Parathyroid adenoma (tissue), 2 donors: ENCODE results near the gene TSGA10IP.

Experiments
- H2AFZ ChIP-seq: fragments of 300-600 bp; sonication (generic); one replicate; pipeline ENCODE4 v1.7.0; 2017; ENCODE audit warnings: antibody characterized with exemption, mild to moderate bottlenecking
- H3K27ac ChIP-seq: fragments of 300-600 bp; sonication (generic); one replicate; pipeline ENCODE4 v1.7.0; 2017
- H3K27me3 ChIP-seq: fragments of 300-600 bp; sonication (generic); one replicate; pipeline ENCODE4 v1.7.0; 2017; ENCODE audit warnings: low read length; ENCODE audit not compliant: control insufficient read depth, insufficient read depth
- H3K36me3 ChIP-seq: fragments of 300-600 bp; sonication (generic); one replicate; pipeline ENCODE4 v1.7.0; 2017; ENCODE audit warnings: low read length; ENCODE audit not compliant: control insufficient read depth, insufficient read depth
- H3K4me1 ChIP-seq: fragments of 300-600 bp; sonication (generic); one replicate; pipeline ENCODE4 v1.7.0; 2017; ENCODE audit warnings: control low read depth
- H3K4me2 ChIP-seq: fragments of 300-600 bp; sonication (generic); one replicate; pipeline ENCODE4 v1.7.0; 2017; ENCODE audit warnings: low read length
- H3K4me3 ChIP-seq: fragments of 300-600 bp; sonication (generic); one replicate; pipeline ENCODE4 v1.7.0; 2017; ENCODE audit warnings: low read depth, low read length
- H3K79me2 ChIP-seq: fragments of 300-600 bp; sonication (generic); one replicate; pipeline ENCODE4 v1.7.0; 2017; ENCODE audit warnings: control low read depth
- H3K9ac ChIP-seq: fragments of 300-600 bp; sonication (generic); one replicate; pipeline ENCODE4 v1.7.0; 2017; ENCODE audit warnings: mild to moderate bottlenecking
- H3K9me3 ChIP-seq: fragments of 300-600 bp; sonication (generic); one replicate; pipeline ENCODE4 v1.7.0; 2017; ENCODE audit warnings: low read length; ENCODE audit not compliant: control insufficient read depth
- TF ChIP-seq, protein P1 (sequence below): fragments of 300-600 bp; sonication (generic); IDR thresholded peaks from one replicate; pipeline ENCODE4 v1.7.0; 2017; ENCODE audit warnings: antibody characterized with exemption, mild to moderate bottlenecking
- donor health status: primary hyperparathyroidism.

Gene TSGA10IP

GRCh38 chr11:65952052-65952521 is 6.8 kb downstream of the TSGA10IP start:
- Histone ChIP-seq H3K36me3 (no peaks in the 10 kb centered on the region), H3K79me2 (no peaks in the 10 kb centered on the region), H3K27me3 (no peaks in the 10 kb centered on the region), H3K4me2 (no peak overlapping the region), H3K4me3 (no peak overlapping the region), H3K4me1 (no peaks in the 10 kb centered on the region), H3K9ac (no peak overlapping the region), H2AFZ (no peak overlapping the region), H3K27ac (no peak overlapping the region), H3K9me3 (no peaks in the 10 kb centered on the region)
- TF ChIP-seq, protein P1, sequence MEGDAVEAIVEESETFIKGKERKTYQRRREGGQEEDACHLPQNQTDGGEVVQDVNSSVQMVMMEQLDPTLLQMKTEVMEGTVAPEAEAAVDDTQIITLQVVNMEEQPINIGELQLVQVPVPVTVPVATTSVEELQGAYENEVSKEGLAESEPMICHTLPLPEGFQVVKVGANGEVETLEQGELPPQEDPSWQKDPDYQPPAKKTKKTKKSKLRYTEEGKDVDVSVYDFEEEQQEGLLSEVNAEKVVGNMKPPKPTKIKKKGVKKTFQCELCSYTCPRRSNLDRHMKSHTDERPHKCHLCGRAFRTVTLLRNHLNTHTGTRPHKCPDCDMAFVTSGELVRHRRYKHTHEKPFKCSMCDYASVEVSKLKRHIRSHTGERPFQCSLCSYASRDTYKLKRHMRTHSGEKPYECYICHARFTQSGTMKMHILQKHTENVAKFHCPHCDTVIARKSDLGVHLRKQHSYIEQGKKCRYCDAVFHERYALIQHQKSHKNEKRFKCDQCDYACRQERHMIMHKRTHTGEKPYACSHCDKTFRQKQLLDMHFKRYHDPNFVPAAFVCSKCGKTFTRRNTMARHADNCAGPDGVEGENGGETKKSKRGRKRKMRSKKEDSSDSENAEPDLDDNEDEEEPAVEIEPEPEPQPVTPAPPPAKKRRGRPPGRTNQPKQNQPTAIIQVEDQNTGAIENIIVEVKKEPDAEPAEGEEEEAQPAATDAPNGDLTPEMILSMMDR, result no peak

DNA sequence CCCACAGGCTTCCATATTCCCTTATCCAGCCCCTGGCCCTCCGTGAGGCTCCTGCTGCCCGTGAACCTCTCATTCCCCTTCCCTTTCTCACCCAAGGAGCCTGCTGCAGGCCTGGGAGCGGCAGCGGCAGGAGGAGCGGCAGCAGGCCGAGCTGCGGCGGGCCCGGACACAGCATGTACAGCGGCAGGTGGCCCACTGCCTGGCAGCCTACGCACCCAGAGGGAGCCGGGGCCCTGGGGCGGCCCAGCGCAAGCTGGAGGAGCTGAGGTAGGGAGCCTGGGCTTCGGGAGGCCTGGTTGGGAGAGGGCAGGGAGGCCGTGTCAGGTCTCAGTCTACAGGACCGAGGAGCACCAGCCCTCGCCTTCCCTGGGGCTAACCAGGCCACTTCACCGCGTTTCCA is 8.2 kb downstream of the TSGA10IP start:
- Histone ChIP-seq H3K4me3 (no peak overlapping the region), H3K4me1 (no peaks in the 10 kb centered on the region), H3K27me3 (no peaks in the 10 kb centered on the region), H3K36me3 (no peaks in the 10 kb centered on the region), H3K79me2 (no peaks in the 10 kb centered on the region), H3K4me2 (no peak overlapping the region), H2AFZ (no peak overlapping the region), H3K9me3 (no peaks in the 10 kb centered on the region), H3K27ac (no peak overlapping the region), H3K9ac (no peak overlapping the region)
- TF ChIP-seq, protein P1, result no peak

- Histone ChIP-seq H3K27me3 (no peaks in the 10 kb centered on the region), H3K9ac (no peak overlapping the region), H3K36me3 (no peaks in the 10 kb centered on the region), H3K9me3 (no peaks in the 10 kb centered on the region), H3K4me1 (no peaks in the 10 kb centered on the region), H3K4me3 (no peak overlapping the region), H3K4me2 (no peak overlapping the region), H3K79me2 (no peaks in the 10 kb centered on the region), H3K27ac (no peak overlapping the region), H2AFZ (no peak overlapping the region)
- TF ChIP-seq, protein P1, result no peak
These were observed 9.5 kb downstream of the TSGA10IP start for GRCh38 chr11:65954771-65955170.

DNA sequence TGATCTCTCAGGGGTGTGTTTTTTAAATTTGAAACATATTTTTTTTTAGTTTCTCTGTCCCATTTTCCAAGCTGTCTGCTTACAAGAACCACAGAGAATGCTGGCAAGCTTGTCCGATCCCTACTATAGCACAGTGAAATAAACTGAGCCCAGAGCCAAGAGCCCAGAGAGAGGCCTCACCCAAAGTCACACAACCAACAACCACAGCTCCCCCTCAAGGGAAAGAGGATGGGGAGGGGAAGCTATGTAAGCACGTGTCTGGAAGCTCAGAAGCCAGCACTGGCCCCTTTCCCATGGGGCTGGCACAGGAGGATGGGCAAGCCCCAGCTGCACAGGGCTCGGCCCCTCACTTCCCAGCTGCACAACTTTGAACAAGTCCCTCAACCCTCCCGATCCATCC is 13.0 kb downstream of the TSGA10IP start:
- Histone ChIP-seq H3K4me1 (peaks cover 7% of the 10 kb centered on the region), H3K36me3 (no peaks in the 10 kb centered on the region), H3K27me3 (no peaks in the 10 kb centered on the region), H3K27ac (no peak overlapping the region), H2AFZ (no peak overlapping the region), H3K79me2 (peaks cover 12% of the 10 kb centered on the region), H3K4me3 (no peak overlapping the region), H3K9ac (no peak overlapping the region), H3K9me3 (no peaks in the 10 kb centered on the region), H3K4me2 (no peak overlapping the region)
- TF ChIP-seq, protein P1, result no peak

DNA sequence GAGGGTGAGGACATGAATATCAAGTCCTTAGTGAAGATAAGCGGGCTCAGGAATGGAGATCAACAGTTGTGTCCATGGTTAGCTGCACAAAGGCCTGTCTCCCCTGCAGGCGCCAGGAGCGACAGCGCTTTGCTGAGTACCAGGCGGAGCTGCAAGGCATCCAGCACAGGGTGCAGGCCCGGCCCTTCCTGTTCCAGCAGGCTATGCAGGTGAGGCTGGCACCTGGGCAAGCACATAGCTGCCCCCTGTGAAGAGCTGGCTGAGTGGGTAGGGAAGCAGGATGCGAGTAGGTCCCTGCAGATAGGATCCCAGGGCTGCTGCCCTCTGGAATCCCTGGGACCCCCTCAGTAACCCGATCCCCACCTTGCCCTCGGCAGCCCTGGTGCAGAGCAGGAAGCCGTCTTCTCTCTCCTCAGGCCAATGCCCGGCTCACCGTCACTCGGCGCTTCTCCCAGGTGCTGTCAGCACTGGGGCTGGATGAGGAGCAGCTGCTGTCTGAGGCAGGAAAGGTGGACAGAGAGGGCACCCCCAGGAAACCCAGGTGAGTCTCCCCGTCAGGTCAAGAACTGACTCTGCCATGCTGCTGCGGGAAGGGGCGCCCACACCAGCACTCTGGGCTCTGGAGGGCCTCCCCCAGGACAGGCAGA is 13.6 kb downstream of the TSGA10IP start:
- no peaks in the 10 kb centered on the region for H3K9me3 ChIP-seq
- H3K36me3 ChIP-seq, result no peaks in the 10 kb centered on the region
- H2AFZ ChIP-seq, result no peak overlapping the region
- no peak overlapping the region for H3K27ac ChIP-seq
- H3K4me1 ChIP-seq, result peaks cover 7% of the 10 kb centered on the region
- H3K9ac ChIP-seq, result no peak overlapping the region
- TF ChIP-seq, protein P1, result no peak
- H3K4me2 ChIP-seq, result no peak overlapping the region
- H3K27me3 ChIP-seq, result no peaks in the 10 kb centered on the region
- H3K79me2 ChIP-seq, result peaks cover 12% of the 10 kb centered on the region
- H3K4me3 ChIP-seq, result no peak overlapping the region
